Measurements from ENCODE around the gene SLC5A8.
"Not testable (repeated sequence)": the region's sequence is repeated elsewhere in the genome, so short reads cannot be mapped to it uniquely, and the experiment has no call there.

SLC5A8 gene

GRCh38 chr12:101172316-101172715, 37.7 kb downstream of the SLC5A8 start:
- no peak for DNase-seq (ENCODE audit: low read depth)

- no peak for DNase-seq (ENCODE audit: low read depth)
These were observed 42.0 kb downstream of the SLC5A8 start for GRCh38 chr12:101168001-101168400.

- DNase-seq (ENCODE audit: low read depth) = no peak
These were observed 43.2 kb downstream of the SLC5A8 start for GRCh38 chr12:101166866-101167265.

GRCh38 chr12:101165319-101165718, 44.7 kb downstream of the SLC5A8 start:
- DNase-seq (ENCODE audit: low read depth) = no peak

GRCh38 chr12:101145777-101146431, 64.1 kb downstream of the SLC5A8 start:
- DNase-seq (ENCODE audit: low read depth) = not testable (repeated sequence)

- no peak for DNase-seq (ENCODE audit: low read depth)
These were observed 82.4 kb downstream of the SLC5A8 start for GRCh38 chr12:101127521-101128219.

GRCh38 chr12:101117842-101118241, 92.2 kb downstream of the SLC5A8 start:
- DNase-seq (ENCODE audit: low read depth) = no peak

GRCh38 chr12:101116911-101117310, 93.1 kb downstream of the SLC5A8 start:
- DNase-seq (ENCODE audit: low read depth) = no peak

GRCh38 chr12:101115326-101115725, 94.7 kb downstream of the SLC5A8 start:
- no peak for DNase-seq (ENCODE audit: low read depth)

GRCh38 chr12:101111441-101111840, 98.6 kb downstream of the SLC5A8 start:
- DNase-seq (ENCODE audit: low read depth) = no peak

GRCh38 chr12:101110866-101111265, 99.2 kb downstream of the SLC5A8 start:
- DNase-seq (ENCODE audit: low read depth) = no peak

GRCh38 chr12:101108130-101108529, 101.9 kb downstream of the SLC5A8 start:
- no peak for DNase-seq (ENCODE audit: low read depth)

GRCh38 chr12:101107032-101107763, 102.8 kb downstream of the SLC5A8 start:
- no peak for DNase-seq (ENCODE audit: low read depth)
